Subcutaneous adipose tissue (tissue), 4 donors: ENCODE results near the gene ZBTB45. TPM values are rescaled to one million over a fixed set of nuclear protein-coding genes. Genes with fewer than 3 reads are reported as not detected.

ENCODE experiments used
- CTCF ChIP-seq: fragments of 450-650 bp; IDR thresholded peaks from one replicate; pipeline ENCODE4 v1.5.1; 2016; ENCODE audit warnings: low read depth, mild to moderate bottlenecking, control low read depth, antibody characterized with exemption, moderate library complexity
- total RNA-seq, 4 donors: library from RNA; depleted of rRNA; stranded (reverse); fragments of >200 nt; gene quantifications; one replicate each; pipeline ENCODE4 v1.1.0, GENCODE V29; 2016

The ZBTB45 gene
- total RNA-seq, 4 donors from 2014 or later = 5.5 to 10.2 (median 6.2) TPM

GRCh38 chr19:58499021-58499927, 20.3 kb downstream of the ZBTB45 start:
- TF ChIP-seq CTCF = no peak

- TF ChIP-seq CTCF = no peak
Observed at GRCh38 chr19:58498316-58499020, 21.1 kb downstream of the ZBTB45 start.

- no peak for TF ChIP-seq CTCF
Observed at GRCh38 chr19:58497634-58498170, 21.9 kb downstream of the ZBTB45 start.

- TF ChIP-seq CTCF = no peak
Observed at GRCh38 chr19:58492265-58492664, 27.3 kb downstream of the ZBTB45 start.

GRCh38 chr19:58491393-58491792, 28.2 kb downstream of the ZBTB45 start:
- no peak for TF ChIP-seq CTCF

GRCh38 chr19:58483776-58484175, 35.8 kb downstream of the ZBTB45 start:
- TF ChIP-seq CTCF = no peak

DNA sequence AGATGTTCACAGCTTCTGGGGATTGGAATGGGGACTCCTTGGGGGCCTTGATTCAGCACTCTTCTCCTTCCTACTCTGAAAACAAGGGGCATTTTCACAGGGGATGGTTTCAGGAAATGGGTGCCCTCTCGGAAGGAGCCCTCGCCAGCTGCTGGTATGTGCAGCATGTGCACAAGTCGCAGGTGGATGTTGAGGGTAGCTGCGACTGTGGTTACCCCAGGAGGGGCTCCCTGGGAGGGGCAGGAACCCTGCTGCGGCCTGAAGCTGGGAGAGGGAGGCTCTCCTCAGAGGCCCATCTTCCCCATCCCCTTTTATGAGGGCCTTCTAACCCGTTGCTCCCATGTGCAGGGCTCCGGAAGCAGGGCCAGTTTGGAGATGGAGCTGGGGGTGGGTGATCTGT, 37.2 kb downstream of the ZBTB45 start:
- TF ChIP-seq CTCF = no peak
